ENCODE data around the gene PACRG. TPM values are rescaled to one million over a fixed set of nuclear protein-coding genes. Genes with fewer than 3 reads are reported as not detected.

The PACRG gene
- polyA plus RNA-seq, 2 of the 4 experiments (the other 2 are of a cell fraction): 0.14 to 0.30 TPM

DNA sequence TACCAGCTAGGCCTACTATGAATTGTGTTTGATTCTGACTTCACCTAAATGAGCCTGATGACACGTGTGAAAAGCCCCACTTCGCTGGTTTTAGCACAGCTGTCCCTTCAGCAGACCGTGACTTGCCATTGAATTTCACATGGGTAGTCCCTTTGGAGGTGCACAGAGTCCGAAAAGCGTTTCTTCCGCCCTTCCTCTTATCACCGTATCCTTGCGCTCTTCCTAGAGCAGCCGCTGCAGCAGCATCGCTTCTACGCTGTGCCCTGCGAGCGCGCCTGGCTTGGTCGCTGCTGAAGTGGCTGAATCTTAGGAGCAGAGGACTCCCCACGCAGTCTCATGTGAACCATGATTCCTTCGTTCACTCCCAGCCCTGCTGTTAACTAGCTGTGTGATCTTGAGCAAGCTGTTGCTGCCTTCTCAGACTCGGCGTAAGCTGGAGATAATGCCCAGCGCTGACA lies 127.0 kb downstream of the PACRG start:
- H3K27ac ChIP-seq: no peak overlapping the region
- ChIA-PET POLR2A (no interaction called here), CTCF (interaction anchor here (2.6 kb wide), 1 partner anchor 9 kb away, joined by 6 read pairs; no protein-coding TSS in a partner anchor)
- H3K4me3 ChIP-seq: no peak overlapping the region
- no peak for DNase-seq (ENCODE audit: low read depth in 1 of 2, low spot score in 1 of 2)
- FAIRE-seq: no peak
- 74% methylated on average over 20 of the region's 20 CpGs for WGBS (ENCODE audit: missing lambda C conversion rate)
- H3K9me3 ChIP-seq: no peaks in the 10 kb centered on the region
- no peak overlapping the region for H3K4me2 ChIP-seq
- no peaks in the 10 kb centered on the region for H3K4me1 ChIP-seq
- ATAC-seq: no peak
- no peak for TF ChIP-seq FOXS1 (CRISPR knock-in tag; IDR thresholded peaks at IDR 0.05)

DNA sequence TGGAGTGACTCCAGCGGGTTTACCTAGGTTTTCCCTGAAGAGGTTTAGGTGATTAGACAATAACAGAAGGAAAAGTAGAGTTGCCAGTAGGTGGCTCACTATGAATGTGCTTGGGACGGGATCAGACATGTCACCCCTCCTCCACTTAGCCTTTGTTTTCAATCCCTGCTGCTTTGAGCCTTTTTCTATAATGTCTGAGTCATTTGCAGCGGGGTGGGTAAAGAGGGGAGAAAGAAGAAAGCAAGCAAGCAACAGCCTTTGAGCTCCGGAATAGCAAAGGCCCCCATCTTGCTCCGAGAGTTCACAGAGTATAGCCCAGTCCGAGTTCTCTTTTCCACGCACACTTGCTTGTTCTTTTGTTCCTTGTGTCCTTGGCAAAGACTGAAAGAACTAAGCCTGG lies 129.1 kb downstream of the PACRG start:
- DNase-seq (ENCODE audit: low read depth in 1 of 2, low spot score in 1 of 2) (peak; percentile 5 to 43), ATAC-seq (peak; percentile 84 to 85), FAIRE-seq (no peak)
- POLR2A ChIA-PET: no interaction called here
- Histone ChIP-seq H3K9me3 (no peaks in the 10 kb centered on the region), H3K4me2 (peak overlapping the region; percentile 51), H3K27ac (0 out of 6 replicates have a peak overlapping the region, but pooled peaks of 1 of the 2 experiments have one; percentile 37), H3K4me3 (no peak overlapping the region), H3K4me1 (no peaks in the 10 kb centered on the region)
- CTCF ChIA-PET: interaction anchor here (0.7 to 2.7 kb wide), 7 partner anchors 9 to 1311 kb away, joined by 3 to 9 read pairs (median 3); no protein-coding TSS in a partner anchor
- peak; percentile 49 to 69 for TF ChIP-seq RAD21 (conservative IDR thresholded peaks at IDR 0.05 in 1 of 2, IDR thresholded peaks at IDR 0.05 in 1 of 2)
- no peak for TF ChIP-seq ATOH8 (CRISPR knock-in tag; IDR thresholded peaks at IDR 0.05; ENCODE audit: low read depth)
- TF ChIP-seq ZSCAN20 (CRISPR knock-in tag; IDR thresholded peaks at IDR 0.05): no peak
- TF ChIP-seq KDM5A (IDR thresholded peaks at IDR 0.05): no peak
- no peak for TF ChIP-seq CBX8 (IDR thresholded peaks at IDR 0.05)
- TF ChIP-seq E2F6 (IDR thresholded peaks at IDR 0.05; ENCODE audit: borderline replicate concordance, low read depth): no peak
- TF ChIP-seq EHMT2 (IDR thresholded peaks at IDR 0.05; ENCODE audit: low read depth): no peak
- TF ChIP-seq HES2 (IDR thresholded peaks at IDR 0.05): no peak
- TF ChIP-seq ESRRA (IDR thresholded peaks at IDR 0.05; ENCODE audit: borderline replicate concordance, low read length): no peak
- TF ChIP-seq GATA3 (IDR thresholded peaks at IDR 0.05; ENCODE audit: borderline replicate concordance): no peak
- TF ChIP-seq, protein P1, sequence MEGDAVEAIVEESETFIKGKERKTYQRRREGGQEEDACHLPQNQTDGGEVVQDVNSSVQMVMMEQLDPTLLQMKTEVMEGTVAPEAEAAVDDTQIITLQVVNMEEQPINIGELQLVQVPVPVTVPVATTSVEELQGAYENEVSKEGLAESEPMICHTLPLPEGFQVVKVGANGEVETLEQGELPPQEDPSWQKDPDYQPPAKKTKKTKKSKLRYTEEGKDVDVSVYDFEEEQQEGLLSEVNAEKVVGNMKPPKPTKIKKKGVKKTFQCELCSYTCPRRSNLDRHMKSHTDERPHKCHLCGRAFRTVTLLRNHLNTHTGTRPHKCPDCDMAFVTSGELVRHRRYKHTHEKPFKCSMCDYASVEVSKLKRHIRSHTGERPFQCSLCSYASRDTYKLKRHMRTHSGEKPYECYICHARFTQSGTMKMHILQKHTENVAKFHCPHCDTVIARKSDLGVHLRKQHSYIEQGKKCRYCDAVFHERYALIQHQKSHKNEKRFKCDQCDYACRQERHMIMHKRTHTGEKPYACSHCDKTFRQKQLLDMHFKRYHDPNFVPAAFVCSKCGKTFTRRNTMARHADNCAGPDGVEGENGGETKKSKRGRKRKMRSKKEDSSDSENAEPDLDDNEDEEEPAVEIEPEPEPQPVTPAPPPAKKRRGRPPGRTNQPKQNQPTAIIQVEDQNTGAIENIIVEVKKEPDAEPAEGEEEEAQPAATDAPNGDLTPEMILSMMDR (IDR thresholded peaks at IDR 0.05): peak; percentile 37; the same call in 2 of the 3 replicates
- no peak for TF ChIP-seq FOXS1 (CRISPR knock-in tag; IDR thresholded peaks at IDR 0.05)
- no peak for TF ChIP-seq HOXB13 (CRISPR knock-in tag; IDR thresholded peaks at IDR 0.05; ENCODE audit: low read depth)
- peak; percentile 37; the same call in 2 of the 3 replicates for TF ChIP-seq SMC3 (IDR thresholded peaks at IDR 0.05)
- 34% methylated on average over 7 of the region's 7 CpGs for WGBS (ENCODE audit: missing lambda C conversion rate)

DNA sequence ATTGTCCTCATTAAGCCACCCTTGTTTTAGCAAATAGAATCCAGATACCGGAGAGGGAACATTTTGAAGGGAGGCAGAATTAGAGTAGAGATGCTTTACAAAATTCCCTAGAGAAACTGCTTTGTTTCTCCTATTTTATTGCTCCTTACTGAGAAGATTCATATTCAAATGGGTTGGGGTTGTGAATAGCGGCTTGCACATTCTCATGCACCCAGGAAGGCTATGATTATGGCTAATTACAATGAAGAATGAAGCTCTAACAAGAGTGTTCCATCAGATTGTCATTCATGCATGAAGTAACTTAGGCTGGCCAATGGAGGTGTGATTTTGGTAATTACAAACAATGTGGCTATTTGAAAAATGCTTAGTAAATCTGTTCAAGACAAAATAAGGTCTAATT lies 129.6 kb downstream of the PACRG start:
- POLR2A ChIA-PET: no interaction called here
- FAIRE-seq (no peak), DNase-seq (ENCODE audit: low read depth in 1 of 2, low spot score in 1 of 2) (no peak), ATAC-seq (no peak)
- Histone ChIP-seq H3K4me2 (peak overlapping the region; percentile 51), H3K27ac (no peak overlapping the region), H3K4me1 (no peaks in the 10 kb centered on the region), H3K4me3 (no peak overlapping the region), H3K9me3 (no peaks in the 10 kb centered on the region)
- TF ChIP-seq MAX (IDR thresholded peaks at IDR 0.05): no peak
- TF ChIP-seq CBX2 (IDR thresholded peaks at IDR 0.05; ENCODE audit: borderline replicate concordance, low read depth): no peak
- no peak for TF ChIP-seq HOXB5 (CRISPR knock-in tag; IDR thresholded peaks at IDR 0.05)
- TF ChIP-seq NFE2L2 (conservative IDR thresholded peaks at IDR 0.05; ENCODE audit: low read length): no peak
- TF ChIP-seq CHD2 (IDR thresholded peaks at IDR 0.05; ENCODE audit: low read length, partially characterized antibody): no peak
- TF ChIP-seq ZSCAN20 (CRISPR knock-in tag; IDR thresholded peaks at IDR 0.05): no peak
- CTCF ChIA-PET: interaction anchor here (0.7 to 2.7 kb wide), 6 partner anchors 8 to 1311 kb away, joined by 3 to 9 read pairs (median 3); no protein-coding TSS in a partner anchor
- WGBS (ENCODE audit: missing lambda C conversion rate): 54% methylated on average over 2 of the region's 2 CpGs
